GM12892 (cell line): ENCODE measurements around the gene FBXL5.

Source experiments
- POLR2A ChIP-seq: IDR thresholded peaks from 2 replicates; pipeline ENCODE4 v1.6.1; 2011; ENCODE audit warnings: low read depth, low read length, control low read depth
- POLR2AphosphoS5 ChIP-seq: IDR thresholded peaks from 2 replicates; pipeline ENCODE4 v1.6.1; 2011; ENCODE audit warnings: low read depth, low read length, control low read depth
- TAF1 ChIP-seq: IDR thresholded peaks from 2 replicates; pipeline ENCODE4 v1.6.1; 2011; ENCODE audit warnings: low read depth, mild to moderate bottlenecking, control low read depth, low read length, borderline replicate concordance

GRCh38 chr4:15673337-15673736 lies 18.2 kb upstream of the FBXL5 start:
- no peak for TF ChIP-seq POLR2A
- TF ChIP-seq TAF1 = no peak
- TF ChIP-seq POLR2AphosphoS5 = no peak
